HG03354 (cell line): ENCODE measurements around the gene FBXL15.

Source experiments
- ATAC-seq: cut with Tn5 transposase; IDR thresholded peaks from one replicate; pipeline ENCODE4 v1.9.1; 2021; ENCODE audit warnings: mild to moderate bottlenecking; ENCODE audit not compliant: unreplicated experiment, poor library complexity, severe bottlenecking

FBXL15 gene

DNA sequence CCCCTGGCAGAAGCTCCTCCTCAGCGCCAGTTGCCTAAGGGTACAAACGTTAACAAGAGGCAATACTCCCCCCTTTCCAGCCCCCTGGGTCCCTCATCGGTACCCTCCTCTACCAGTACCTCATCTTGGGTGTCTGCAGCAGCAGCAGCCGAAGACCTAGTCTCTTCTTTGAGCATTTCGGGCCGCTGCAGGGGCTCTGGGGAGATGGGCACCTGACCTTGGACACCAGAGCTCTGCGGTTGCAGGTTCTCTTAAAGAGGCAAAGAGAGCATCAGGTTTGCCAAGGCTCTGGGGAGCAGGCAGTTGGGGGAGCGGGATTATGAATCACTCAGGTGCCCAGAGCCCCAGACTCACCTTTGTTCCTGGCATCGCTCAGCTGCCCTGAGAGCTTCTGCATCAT lies 3.5 kb downstream of the FBXL15 start:
- no peak for ATAC-seq

DNA sequence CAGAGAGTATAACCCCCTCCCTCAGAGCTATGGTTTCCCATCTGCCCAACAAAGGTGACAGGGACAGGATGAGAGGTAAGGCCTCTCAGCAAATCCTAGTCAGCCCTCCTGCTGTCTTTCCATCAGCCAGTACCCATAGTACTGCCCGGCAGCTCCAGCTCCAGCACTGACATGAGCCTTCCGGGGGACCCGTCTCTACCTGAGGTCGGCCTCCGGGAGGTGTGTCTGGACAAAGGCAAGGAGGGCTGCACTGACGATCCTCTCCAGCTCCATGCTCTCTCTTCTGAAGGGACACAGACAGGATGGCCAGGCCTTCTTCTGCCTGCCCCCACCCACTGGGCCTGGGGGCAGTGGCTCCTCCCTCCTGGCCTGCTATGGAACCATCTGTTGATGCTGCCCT lies 4.3 kb downstream of the FBXL15 start:
- no peak for ATAC-seq

DNA sequence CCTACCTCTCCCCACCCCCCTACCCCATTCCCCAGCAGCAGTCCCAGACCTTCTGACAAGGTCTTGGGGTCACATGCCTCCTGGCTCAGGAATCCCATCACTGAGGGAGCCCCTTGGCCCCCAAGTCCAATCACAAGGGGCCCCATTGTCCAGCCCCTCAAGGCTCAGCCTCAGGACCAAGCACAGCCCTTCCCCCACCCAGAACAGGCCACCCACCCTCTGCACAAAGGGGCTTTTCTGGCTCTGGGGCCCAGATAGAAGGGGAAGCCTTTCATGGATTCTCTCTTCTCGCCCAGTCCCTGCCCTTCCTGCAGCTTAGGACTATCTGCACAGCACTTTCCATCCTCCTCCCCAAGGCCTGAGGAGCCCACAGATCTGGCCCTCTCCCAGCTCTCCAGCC lies 4.8 kb downstream of the FBXL15 start:
- ATAC-seq: no peak

DNA sequence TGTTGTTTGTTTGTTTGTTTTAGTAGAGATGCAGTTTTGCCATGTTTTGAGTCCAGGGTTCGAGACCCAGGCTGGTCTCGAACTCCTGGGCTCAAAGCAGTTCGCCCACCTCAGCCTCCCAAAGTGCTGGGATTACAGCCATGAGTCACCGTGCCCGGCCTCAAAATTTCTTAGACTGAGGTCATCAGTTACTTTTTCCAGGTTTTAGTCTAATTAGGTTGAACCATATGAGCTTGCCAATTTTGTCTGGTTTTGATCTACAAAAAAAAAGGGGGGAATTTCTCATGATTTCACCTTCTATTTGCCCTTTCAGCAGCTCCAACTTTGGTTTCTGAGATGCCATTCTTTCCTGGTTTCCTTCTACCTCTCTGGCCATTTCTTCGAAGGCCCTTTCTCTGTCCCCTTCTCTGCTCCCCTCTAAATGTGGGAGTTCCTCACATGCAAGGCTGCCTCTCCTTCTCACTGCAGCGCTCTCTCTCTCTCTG lies 6.2 kb downstream of the FBXL15 start:
- ATAC-seq: no peak

DNA sequence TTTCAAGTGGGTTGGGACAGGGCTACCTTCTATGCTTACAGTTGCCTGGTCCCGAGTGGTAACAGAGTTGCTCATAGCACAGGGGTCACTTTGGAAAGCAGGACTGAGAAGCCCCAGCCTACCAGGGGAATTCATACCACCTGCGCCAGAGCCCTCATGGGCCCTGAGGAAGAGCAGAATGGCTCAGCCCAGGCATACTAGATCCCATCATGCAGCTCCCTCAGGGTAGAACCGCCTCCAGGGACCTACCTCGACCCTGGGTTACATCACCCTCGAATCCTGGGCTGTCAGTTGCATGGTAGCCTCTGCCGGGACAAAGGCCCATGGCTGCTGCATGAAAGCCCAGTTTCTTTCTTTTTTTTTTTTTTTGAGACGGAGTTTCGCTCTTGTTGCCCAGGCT lies 8.8 kb downstream of the FBXL15 start:
- ATAC-seq: no peak

DNA sequence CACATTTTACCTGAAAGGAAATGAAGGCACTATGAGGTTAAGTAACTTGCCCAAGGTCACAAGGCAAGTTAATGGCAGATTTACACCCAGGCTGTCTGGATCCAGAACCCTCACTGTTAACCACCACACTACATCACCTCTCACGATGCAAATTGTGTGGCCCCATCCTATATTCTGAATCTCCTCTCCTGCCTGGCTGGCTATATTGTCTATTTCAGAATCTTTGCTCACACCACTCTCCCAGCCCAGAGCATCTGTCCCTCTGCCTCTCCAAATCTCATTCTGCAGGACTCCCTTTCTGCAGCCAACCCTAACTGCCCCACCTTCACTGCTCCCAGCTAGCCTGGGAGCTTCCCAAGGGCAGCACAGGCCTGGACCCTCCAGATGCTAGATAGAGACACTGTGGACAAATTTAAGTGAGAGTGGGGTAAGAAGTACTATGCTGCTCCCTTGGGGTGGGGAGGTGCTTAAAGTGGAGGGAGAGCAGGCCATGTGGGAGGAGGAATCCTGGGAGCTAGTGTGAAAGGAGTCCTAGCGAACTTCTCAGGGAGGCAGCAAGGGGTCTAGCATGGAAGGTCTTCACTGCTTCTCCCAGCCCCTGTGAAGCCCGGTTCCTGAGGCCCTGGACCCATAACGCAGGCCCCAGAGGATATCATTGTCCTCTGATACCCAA lies 11.0 kb downstream of the FBXL15 start:
- no peak for ATAC-seq

DNA sequence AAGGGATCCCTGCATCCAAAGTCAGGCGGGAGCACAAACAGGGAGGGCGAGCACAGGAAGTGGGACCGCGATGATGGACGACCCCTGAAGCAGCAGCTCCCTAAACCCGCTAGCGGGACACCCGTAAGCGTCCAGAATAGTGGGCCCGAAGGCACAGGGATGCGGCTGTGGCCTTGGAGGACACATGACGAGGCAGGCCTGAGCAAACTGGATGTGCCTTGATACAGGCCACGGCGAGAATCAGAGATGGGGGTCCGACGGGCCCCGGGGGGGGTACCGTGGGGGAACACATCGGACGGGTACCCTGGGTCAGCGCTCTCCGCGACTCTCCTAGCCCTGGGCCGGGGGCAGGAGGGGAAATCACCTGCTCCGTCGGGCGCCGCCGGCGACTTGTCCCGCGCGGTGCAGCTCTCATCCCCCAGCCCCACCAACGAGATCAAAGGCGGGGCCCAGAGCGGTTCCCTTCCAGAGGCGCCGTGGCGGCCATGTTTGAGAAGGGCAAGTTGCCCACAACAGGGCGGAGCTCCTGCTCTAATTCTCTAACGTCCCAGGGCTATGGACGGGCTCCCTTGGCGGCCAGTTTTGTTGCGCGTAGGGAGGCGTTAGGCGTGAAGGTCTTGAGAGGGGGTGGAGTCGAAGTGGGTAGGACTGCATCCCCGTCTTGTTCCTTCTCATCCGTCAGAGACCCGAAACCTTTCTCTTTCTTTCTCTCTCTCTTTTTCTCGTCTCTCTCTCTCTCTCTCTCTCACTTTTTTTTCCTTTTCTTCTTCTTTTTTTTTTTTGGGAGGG lies 11.7 kb downstream of the FBXL15 start, which contains the start of gene CUEDC2:
Gene CUEDC2, minus strand, starts transcription at position 413 of the 789 bp plus-strand sequence. CDS start 7,386 bp downstream, outside the sequence.
- peak; percentile 89 for ATAC-seq

DNA sequence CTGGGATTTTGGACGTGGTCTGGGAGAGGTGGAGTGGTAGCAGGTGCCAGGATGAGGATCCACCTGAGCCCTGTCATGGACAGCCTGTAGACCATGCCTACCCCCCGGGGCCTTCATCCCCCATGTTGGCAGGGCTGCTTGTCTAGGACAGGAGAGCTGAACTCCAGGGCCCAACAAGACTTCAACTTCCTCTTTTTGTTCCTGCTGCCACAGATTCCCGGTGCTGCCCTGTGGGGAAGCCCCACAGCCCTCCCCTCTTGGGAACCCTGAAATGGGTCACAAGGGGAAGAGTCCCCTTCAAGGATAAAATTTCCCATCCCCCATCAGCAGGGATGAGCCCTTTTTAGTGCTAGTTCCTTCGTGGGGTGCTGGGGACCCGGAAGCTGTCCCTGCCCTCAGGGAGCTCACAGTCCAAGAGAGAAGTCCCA lies 13.0 kb downstream of the FBXL15 start:
- no peak for ATAC-seq

DNA sequence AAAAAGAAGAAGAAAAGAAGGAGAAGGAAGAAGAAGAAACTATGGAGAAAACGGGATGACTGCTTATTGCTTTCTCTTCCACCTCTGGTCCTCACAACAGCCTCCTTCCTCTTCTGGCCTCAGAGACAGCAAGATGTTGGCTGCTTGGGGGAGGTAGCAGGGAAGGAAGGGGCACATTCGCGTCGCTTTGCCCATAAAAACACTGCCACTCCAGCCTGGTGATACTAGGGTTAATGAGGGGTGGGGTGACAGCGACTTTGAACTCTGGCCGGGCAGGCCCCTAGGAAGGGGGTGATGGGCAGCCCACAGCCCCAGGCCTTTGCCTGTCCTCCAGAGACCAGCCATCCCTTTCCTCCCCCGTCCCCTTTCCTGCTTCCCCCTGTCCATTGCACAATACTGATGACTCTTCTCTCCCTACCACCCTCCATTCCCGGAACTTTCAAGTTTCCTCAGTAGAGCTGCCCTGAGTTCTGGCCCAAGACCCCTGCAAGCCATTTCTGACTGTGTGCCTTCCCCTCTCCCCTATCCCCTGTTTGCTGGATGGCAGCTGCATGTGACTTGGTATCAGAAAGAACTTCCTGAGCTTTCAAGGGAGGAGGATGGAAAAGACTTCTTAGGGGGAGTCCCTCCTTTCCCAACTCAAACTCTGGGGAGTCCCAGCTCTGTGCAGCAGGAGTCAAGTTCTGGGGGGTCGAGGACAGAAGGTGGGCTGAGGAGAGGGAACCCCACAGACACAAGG lies 13.9 kb downstream of the FBXL15 start:
- no peak for ATAC-seq

DNA sequence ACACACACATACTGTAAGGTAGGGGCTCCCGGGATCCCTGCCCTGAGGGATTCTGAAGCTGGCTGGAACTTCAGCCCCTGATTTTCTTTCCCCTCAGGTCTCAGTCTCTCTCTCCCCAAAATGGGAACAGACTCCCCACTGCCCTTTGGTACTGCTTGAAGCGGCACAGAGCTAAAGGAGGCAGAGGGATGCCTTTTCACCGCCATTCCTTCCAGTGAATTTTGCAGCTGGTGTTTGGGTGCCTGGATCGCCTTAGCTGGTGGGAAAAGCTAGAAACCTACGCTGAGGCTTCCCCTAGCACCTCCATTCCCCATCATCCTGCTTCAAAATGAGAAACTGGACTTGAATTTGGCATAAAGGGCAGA lies 14.5 kb downstream of the FBXL15 start:
- ATAC-seq: no peak

DNA sequence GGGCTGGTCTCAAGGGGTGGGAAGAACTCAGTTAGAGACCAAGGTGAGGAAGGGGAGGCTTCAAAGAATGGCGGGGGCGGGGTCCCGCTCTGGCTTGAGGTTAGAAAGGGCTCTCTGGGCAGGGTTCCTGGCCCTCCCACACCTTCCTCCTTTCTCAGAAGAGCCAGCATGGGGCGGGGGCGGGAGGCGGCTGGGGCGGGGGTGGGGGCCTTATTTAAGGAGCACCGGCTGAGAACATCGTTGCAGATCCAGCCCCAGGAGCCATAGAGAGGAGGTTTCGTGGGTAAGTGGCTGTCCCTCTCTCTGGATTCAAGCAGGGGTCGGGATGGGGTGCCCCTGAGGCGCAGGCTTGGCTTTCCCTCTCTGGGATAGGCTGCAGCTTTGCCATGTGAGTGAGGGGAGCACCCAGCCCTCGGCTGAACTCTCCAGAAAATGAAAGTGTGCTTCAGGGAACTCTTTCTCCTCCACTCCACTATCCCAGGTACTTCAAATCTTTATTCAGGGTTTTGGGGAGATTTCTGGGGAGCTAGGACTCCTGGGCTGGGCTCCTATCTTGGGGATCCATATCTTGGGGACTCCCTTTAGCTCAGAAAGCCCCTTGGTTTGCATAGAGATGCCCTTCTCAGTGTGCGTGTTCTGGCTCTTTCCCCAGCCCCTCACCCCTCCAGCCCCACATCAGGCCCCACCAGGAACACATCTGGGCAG lies 15.0 kb downstream of the FBXL15 start:
- no peak for ATAC-seq

DNA sequence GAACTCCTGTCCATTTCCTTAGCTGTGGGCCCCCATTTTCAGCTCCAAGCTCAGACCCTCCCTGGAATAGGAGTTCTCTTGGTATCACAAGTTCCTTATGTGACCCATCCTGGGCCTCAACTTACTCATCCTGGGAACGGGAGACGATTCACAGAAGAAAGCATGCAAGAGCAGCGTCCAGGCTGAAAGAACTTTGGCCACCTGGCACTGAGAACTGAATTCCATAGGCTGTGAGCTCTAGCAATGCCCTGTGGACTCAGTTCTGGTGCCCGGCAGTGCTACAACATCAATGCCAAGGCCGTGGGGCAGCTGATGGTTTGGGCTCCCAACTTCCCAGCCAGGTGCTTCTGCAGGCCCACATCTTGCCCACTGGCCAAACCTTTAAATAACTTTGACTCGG lies 15.7 kb downstream of the FBXL15 start:
- ATAC-seq: no peak

DNA sequence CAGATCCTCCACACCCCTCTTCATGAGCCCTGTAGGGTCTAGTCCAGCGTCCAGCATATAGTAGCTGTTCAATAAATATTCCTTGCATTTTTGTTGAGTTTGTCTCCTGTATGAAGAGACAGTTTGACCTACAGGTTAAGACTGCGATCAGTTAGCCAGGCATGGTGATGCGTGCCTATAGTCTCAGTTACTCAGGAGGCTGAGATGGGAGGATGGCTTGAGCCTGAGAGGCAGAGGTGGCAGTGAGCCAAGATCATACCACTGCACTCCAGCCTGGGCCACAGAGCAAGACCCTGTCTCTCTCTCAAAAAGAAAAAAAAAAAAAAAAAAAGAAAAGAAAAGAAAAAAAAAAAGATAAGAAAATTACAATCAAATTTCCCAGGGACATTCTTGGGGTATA lies 16.9 kb downstream of the FBXL15 start:
- no peak for ATAC-seq

DNA sequence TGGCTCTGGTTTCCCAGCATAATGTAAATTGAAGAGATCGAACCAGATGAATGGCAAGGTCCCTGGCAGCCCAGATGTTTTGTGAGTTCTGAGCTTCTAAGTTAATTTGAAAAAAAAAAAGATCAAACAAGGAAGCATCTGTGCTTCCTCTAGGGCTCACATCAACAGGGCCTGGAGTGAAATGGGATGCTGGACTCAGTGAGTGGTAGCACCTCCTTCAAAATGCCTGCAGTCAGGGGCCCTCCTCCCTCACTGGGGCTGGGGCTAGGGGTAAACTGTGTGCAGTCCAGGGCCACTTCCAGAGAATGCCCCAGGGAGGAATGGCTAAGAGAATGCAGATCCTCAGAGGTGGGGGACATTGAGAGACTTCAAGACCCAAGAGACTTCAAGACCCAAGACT lies 17.7 kb downstream of the FBXL15 start:
- no peak for ATAC-seq

DNA sequence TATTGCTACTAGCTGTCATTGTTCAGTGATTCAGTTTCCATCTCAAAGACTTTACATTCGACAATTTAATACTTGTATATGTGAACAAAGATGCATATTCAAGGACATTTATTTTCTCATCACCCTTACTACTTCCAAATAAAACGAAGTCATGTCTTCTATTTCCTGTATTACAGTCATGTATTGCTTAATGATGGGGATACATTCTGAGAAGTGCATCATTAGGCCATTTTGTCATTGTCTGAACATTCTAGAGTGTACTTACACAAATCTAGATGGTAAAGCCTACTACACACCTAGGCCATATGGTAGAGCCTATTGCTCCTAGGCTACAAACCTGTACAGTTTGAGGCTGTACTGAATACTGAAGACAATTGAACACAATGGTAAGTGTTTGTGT lies 24.2 kb downstream of the FBXL15 start:
- ATAC-seq: no peak

DNA sequence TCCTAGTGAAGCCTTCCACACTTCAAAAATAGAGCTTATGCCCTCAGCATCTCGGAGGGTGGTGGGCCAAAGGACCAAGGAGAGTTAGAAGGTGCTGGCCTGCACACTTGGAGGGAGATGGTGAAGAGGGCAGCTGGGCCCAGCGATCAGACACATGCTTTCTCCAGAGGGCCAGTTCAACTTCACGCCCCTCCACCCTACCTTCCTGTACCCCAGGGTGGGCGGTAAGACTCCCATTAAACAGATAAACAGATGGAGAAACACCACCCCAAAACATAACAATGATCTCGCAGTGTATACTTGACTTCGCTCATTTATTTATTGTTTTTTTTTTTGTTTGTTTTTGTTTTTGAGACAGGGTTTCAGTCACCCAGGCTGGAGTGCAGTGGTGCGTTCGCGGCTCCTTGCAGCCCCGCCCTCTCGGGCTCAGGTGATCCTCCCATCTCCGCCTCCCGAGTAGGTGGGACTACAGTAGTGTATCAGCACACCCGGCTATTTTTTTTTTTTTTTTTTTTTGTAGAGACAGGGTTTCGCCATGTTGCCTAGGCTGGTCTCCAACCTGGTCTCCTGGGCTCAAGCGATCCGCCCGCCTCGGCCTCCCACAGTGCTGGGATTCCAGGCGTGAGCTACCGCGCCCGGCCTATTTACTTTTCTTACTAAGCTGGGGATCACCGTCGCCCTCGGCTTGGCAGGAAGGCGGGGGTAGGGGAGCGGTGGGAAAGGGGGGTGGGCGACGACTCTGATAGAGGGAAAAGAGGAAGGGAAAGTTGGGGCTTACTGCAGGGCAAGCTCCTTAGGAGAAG lies 28.9 kb downstream of the FBXL15 start:
- peak; percentile 61 for ATAC-seq

DNA sequence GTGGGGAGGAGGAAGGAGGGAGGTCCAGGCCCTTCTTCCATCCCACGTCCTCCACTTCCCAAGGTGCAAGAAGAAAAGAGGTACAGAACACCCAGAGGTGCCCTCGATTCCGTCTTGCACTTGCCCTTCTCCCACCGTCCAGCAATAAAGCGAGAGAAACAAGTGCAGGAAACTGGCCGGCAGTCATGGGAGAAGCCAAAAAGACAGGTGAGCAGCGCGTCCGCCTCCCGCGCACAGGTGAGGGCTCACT lies 29.4 kb downstream of the FBXL15 start:
- peak; percentile 13 for ATAC-seq

DNA sequence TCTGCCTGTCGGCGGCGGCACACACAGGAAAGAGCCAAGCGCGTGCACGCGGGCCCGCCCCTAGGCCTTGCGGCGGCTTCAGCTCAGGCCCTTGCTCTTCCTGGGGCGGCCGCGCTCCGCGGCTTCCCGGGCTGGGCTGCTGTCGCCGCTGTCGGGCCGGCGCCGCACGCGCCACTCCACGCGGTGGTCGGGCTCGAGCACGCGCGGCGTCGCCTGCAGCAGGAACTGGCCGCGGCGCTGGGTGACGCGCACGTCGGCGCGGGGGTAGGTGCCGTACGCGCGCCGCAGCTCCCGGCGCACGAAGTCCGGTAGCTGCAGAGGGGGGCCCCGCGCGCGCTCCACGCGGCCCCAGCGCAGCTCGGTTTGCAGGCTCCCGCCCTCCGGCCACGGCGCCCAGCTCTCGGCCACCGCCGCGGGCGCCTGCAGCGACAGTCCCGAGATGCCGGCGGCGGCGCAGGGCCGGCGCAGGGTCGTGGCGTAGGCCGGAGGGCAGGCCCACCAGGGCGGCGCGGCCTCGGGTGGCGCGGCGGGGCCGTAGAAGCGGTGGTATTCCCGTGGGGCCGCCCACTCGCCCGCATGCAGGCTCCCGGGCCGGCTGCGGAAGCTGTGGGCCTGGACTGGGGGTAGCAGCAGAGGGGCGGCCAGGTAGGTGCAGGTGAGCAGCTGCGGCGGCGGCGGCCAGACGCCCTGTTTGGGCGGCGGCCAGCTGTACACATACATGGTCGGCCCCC lies 29.9 kb downstream of the FBXL15 start:
- peak; percentile 77 for ATAC-seq
